Measurements from ENCODE around the gene EFHB. TPM values are rescaled to one million over a fixed set of nuclear protein-coding genes. Genes with fewer than 3 reads are reported as not detected.

The EFHB gene
- total RNA-seq, 1 experiment from 2014 or later = 0.30 TPM

- Histone ChIP-seq H2AFZ (ENCODE audit: low read depth, low read length, poor library complexity, severe bottlenecking) (no peak overlapping the region), H3K4me2 (ENCODE audit: low read length) (no peak overlapping the region), H4K20me1 (ENCODE audit: insufficient read depth) (no peaks in the 10 kb centered on the region), H3K4me3 (replicated peaks in 1 of 2; ENCODE audit: low read depth in 1 of 2, low read length in 2 of 2) (no peak overlapping the region), H3K9me2 (ENCODE audit: insufficient read depth) (no peaks in the 10 kb centered on the region), H3K79me2 (ENCODE audit: insufficient read depth, low read length) (no peaks in the 10 kb centered on the region), H3K36me3 (ENCODE audit: control insufficient read depth in 1 of 2, insufficient read depth in 2 of 2, low read length in 2 of 2) (no peaks in the 10 kb centered on the region), H3K9ac (ENCODE audit: low read length) (no peak overlapping the region), H3K4me1 (ENCODE audit: control insufficient read depth in 1 of 2, insufficient read depth in 2 of 2, low read length in 2 of 2) (no peaks in the 10 kb centered on the region), H3K9me3 (ENCODE audit: control insufficient read depth in 1 of 2, insufficient read depth in 1 of 2, low read depth in 1 of 2, low read length in 2 of 2) (no peaks in the 10 kb centered on the region), H3K27me3 (ENCODE audit: insufficient read depth, low read length) (no peaks in the 10 kb centered on the region), H3K27ac (ENCODE audit: low read depth, low read length) (no peak overlapping the region)
- no TSS peak for BruUV-seq (replicated peaks)
- RAD21 ChIA-PET (ENCODE audit: low non-redundant PET in 1 of 2, low total read pairs in 2 of 2, uncharacterized antibody in 2 of 2, unreplicated experiment in 2 of 2) = no interaction called here
- TF ChIP-seq YY1 (IDR thresholded peaks at IDR 0.05; ENCODE audit: extremely low read depth, insufficient replicate concordance, low read depth, low read length) (no peak), CTCF (IDR thresholded peaks at IDR 0.05 in 2 of 3, conservative IDR thresholded peaks at IDR 0.05 in 1 of 3; ENCODE audit: borderline replicate concordance in 1 of 3, insufficient read depth in 1 of 3, low read depth in 2 of 3, low read length in 2 of 3) (no peak), JUND (IDR thresholded peaks at IDR 0.05) (no peak), EGR1 (IDR thresholded peaks at IDR 0.05; ENCODE audit: low read depth) (no peak), CBX3 (IDR thresholded peaks at IDR 0.05; ENCODE audit: low read depth) (no peak), FOSL1 (IDR thresholded peaks at IDR 0.05; ENCODE audit: low read depth) (no peak), CEBPB (IDR thresholded peaks at IDR 0.05; ENCODE audit: low read depth) (no peak), REST (IDR thresholded peaks at IDR 0.05; ENCODE audit: low read depth) (no peak), ZNF274 (IDR thresholded peaks at IDR 0.05; ENCODE audit: low read depth, low read length) (no peak), RAD21 (IDR thresholded peaks at IDR 0.05; ENCODE audit: low read depth) (no peak), EZH2 (IDR thresholded peaks at IDR 0.05) (no peak), ELF1 (IDR thresholded peaks at IDR 0.05; ENCODE audit: borderline replicate concordance, low read depth) (no peak), MAX (IDR thresholded peaks at IDR 0.05) (no peak), POLR2AphosphoS5 (IDR thresholded peaks at IDR 0.05; ENCODE audit: low read depth, low read length) (no peak)
- intact Hi-C loops (cut with micrococcal nuclease) = no loop called here
- DNase-seq (ENCODE audit: low read depth, low spot score) (no peak), ATAC-seq (no peak)
- POLR2A ChIA-PET = no interaction called here
- CTCF ChIA-PET = interaction anchor here (1.3 kb wide), 1 partner anchor 12 kb away, joined by 3 read pairs; no protein-coding TSS in a partner anchor
Observed at GRCh38 chr3:19898721-19899120, 35.3 kb downstream of the EFHB start.
